Mesenchymal stem cell (in vitro differentiated cells and primary cell): ENCODE measurements around the gene MBP.

Source experiments
- DNase-seq: peaks from one replicate; pipeline ENCODE4 v3.0.0-alpha.2; 2013
- H2AFZ ChIP-seq: one replicate; pipeline ENCODE4 v1.6.1; 2013; ENCODE audit warnings: low read depth, mild to moderate bottlenecking, control low read depth, inconsistent platforms, low read length, moderate library complexity
- H2AK5ac ChIP-seq: 2 replicates; pipeline ENCODE4 v1.6.1; 2013; ENCODE audit warnings: low read length, moderate library complexity, mild to moderate bottlenecking, inconsistent platforms; ENCODE audit not compliant: severe bottlenecking
- H2BK120ac ChIP-seq: one replicate; pipeline ENCODE4 v1.6.1; 2013; ENCODE audit warnings: low read depth, mild to moderate bottlenecking, inconsistent platforms, low read length, moderate library complexity
- H2BK12ac ChIP-seq, 2 experiments: one replicate each; pipeline ENCODE4 v1.6.1; 2013; ENCODE audit warnings: inconsistent platforms in 2 of 2, low read length in 2 of 2, mild to moderate bottlenecking in 2 of 2, moderate library complexity in 2 of 2, control low read depth in 1 of 2
- H2BK15ac ChIP-seq: one replicate; pipeline ENCODE4 v1.6.1; 2013; ENCODE audit warnings: mild to moderate bottlenecking, low read depth, inconsistent platforms; ENCODE audit not compliant: poor library complexity, severe bottlenecking
- H2BK5ac ChIP-seq: 2 replicates; pipeline ENCODE4 v1.6.1; 2013; ENCODE audit warnings: low read depth, mild to moderate bottlenecking, low read length, control low read depth, inconsistent platforms; ENCODE audit not compliant: poor library complexity, severe bottlenecking
- H3K14ac ChIP-seq, 2 experiments: one replicate each; pipeline ENCODE4 v1.6.1; 2013; ENCODE audit warnings: inconsistent platforms in 2 of 2, low read length in 2 of 2, control low read depth in 1 of 2, mild to moderate bottlenecking in 1 of 2, moderate library complexity in 1 of 2
- H3K18ac ChIP-seq, 2 experiments: one replicate each; pipeline ENCODE4 v1.6.1; 2013; ENCODE audit warnings: inconsistent platforms in 2 of 2, low read length in 2 of 2, control low read depth in 1 of 2, low read depth in 1 of 2, mild to moderate bottlenecking in 1 of 2
- H3K23ac ChIP-seq, 2 experiments: one replicate each; pipeline ENCODE4 v1.6.1; 2013; ENCODE audit warnings: inconsistent platforms in 2 of 2, low read length in 2 of 2, mild to moderate bottlenecking in 2 of 2, moderate library complexity in 2 of 2, control low read depth in 1 of 2
- H3K27ac ChIP-seq: 2 replicates; pipeline ENCODE4 v1.5.1; 2013; ENCODE audit warnings: mild to moderate bottlenecking, moderate library complexity, low read length, control low read depth, inconsistent platforms; ENCODE audit not compliant: poor library complexity, severe bottlenecking
- H3K27me3 ChIP-seq, 2 experiments: 2 replicates each; pipeline versions ENCODE4 v1.6.1 to v1.7.0; 2013; ENCODE audit warnings: low read length in 2 of 2, mild to moderate bottlenecking in 2 of 2, moderate library complexity in 2 of 2, control low read depth in 1 of 2, inconsistent platforms in 1 of 2; ENCODE audit not compliant: control insufficient read depth in 1 of 2, insufficient read depth in 1 of 2
- H3K36me3 ChIP-seq, 2 experiments: 2 replicates each; pipeline versions ENCODE4 v1.6.1 to v1.7.0; 2013; ENCODE audit warnings: low read length in 2 of 2, control low read depth in 1 of 2, inconsistent platforms in 1 of 2, low read depth in 1 of 2, mild to moderate bottlenecking in 1 of 2; ENCODE audit not compliant: insufficient read depth in 2 of 2, control insufficient read depth in 1 of 2
- H3K4ac ChIP-seq, 2 experiments: one replicate each; pipeline ENCODE4 v1.6.1; 2013; ENCODE audit warnings: inconsistent platforms in 2 of 2, low read length in 2 of 2, mild to moderate bottlenecking in 2 of 2, moderate library complexity in 2 of 2, control low read depth in 1 of 2, low read depth in 1 of 2
- H3K4me1 ChIP-seq: 2 replicates; pipeline ENCODE4 v1.6.1; 2013; ENCODE audit warnings: low read depth, low read length, control low read depth; ENCODE audit not compliant: control insufficient read depth, insufficient read depth
- H3K4me2 ChIP-seq: 2 replicates; pipeline ENCODE4 v1.6.1; 2013; ENCODE audit warnings: low read length, mild to moderate bottlenecking, inconsistent platforms; ENCODE audit not compliant: poor library complexity, severe bottlenecking
- H3K4me3 ChIP-seq, 2 experiments: 2 replicates each; pipeline versions ENCODE4 v1.5.1 to v1.7.0; 2013; ENCODE audit warnings: low read length in 2 of 2, mild to moderate bottlenecking in 2 of 2, control low read depth in 1 of 2, low read depth in 1 of 2; ENCODE audit not compliant: insufficient read depth in 1 of 2
- H3K79me1 ChIP-seq: replicated peaks from 2 replicates; pipeline ENCODE4 v1.6.1; 2013; ENCODE audit warnings: mild to moderate bottlenecking, control low read depth, low read length, inconsistent platforms; ENCODE audit not compliant: poor library complexity, severe bottlenecking
- H3K9ac ChIP-seq: 2 replicates; pipeline ENCODE4 v1.7.0; 2013; ENCODE audit warnings: mild to moderate bottlenecking, low read length, moderate library complexity
- H3K9me3 ChIP-seq: 2 replicates; pipeline ENCODE4 v1.7.0; 2013; ENCODE audit warnings: mild to moderate bottlenecking, low read length; ENCODE audit not compliant: control insufficient read depth
- H4K8ac ChIP-seq: one replicate; pipeline ENCODE4 v1.6.1; 2013; ENCODE audit warnings: inconsistent platforms, mild to moderate bottlenecking, low read length, moderate library complexity
- H4K91ac ChIP-seq: one replicate; pipeline ENCODE4 v1.6.1; 2013; ENCODE audit warnings: mild to moderate bottlenecking, low read length, inconsistent platforms
- WGBS: methylation state at CpG from one replicate; pipeline ENCODE4 v1.1.7; 2013; ENCODE audit warnings: mixed read lengths; 5-methylcytosine and 5-hydroxymethylcytosine counted together

The MBP gene

DNA sequence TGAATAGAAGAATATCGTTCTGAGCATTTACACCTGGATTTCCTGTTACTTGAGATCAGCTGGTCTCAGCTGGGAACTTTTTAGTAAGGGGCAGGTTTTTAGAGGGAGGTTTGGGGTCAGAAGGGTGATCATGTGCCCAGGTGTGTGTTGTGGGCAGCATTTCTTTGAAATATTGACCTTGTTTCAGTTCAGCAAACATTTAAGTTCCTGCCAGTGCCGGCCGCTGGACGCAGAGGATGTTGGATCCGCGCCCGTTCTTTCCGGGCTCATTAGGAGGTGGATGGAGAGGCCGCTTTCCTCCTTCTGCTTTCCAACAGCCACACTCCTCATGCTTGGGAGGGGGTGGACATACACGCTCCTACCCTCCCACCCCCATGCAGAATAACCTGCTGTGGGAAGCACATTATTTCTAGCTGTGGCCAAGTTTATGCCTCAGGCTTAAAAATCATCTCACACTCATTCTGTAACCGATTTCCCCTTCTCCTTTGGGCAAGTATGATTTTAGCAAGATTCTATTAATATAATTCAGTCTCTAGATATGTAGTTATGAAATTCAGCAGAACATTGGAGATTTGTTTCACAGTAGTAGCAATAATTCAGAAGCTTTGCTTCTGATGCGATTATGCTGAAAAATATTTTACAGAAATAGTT is 178.9 kb downstream of the MBP start:
- no peak overlapping the region for H2BK120ac ChIP-seq
- H3K36me3 ChIP-seq, result peaks cover 41 to 80% of the 10 kb centered on the region in 2 experiments
- H2BK12ac ChIP-seq, result no peak overlapping the region
- H2AK5ac ChIP-seq, result no peak overlapping the region
- no peaks in the 10 kb centered on the region for H3K9me3 ChIP-seq
- DNase-seq, result no peak
- H3K4me2 ChIP-seq, result no peak overlapping the region
- H4K91ac ChIP-seq, result no peak overlapping the region
- H3K27me3 ChIP-seq, result no peaks in the 10 kb centered on the region
- H3K27ac ChIP-seq, result no peak overlapping the region
- H2BK15ac ChIP-seq, result no peak overlapping the region
- no peak overlapping the region for H3K23ac ChIP-seq
- H3K18ac ChIP-seq, result no peak overlapping the region
- no peak overlapping the region for H3K14ac ChIP-seq
- peaks cover 8% of the 10 kb centered on the region for H3K4me1 ChIP-seq
- no peak overlapping the region for H2AFZ ChIP-seq
- H3K4me3 ChIP-seq, result no peak overlapping the region
- no peak overlapping the region for H3K4ac ChIP-seq
- peak overlapping the region; percentile 41 for H3K9ac ChIP-seq
- H3K79me1 ChIP-seq, result peaks cover 18% of the 10 kb centered on the region
- H2BK5ac ChIP-seq, result no peak overlapping the region
- no peak overlapping the region for H4K8ac ChIP-seq
- WGBS, result 94% methylated on average over 11 of the region's 12 CpGs

GRCh38 chr18:76953156-76953555 is 179.4 kb downstream of the MBP start:
- H3K4ac ChIP-seq, result no peak overlapping the region
- no peaks in the 10 kb centered on the region for H3K9me3 ChIP-seq
- H3K14ac ChIP-seq, result no peak overlapping the region
- no peak overlapping the region for H2BK5ac ChIP-seq
- H2AFZ ChIP-seq, result no peak overlapping the region
- no peak for DNase-seq
- WGBS, result 92% methylated on average over 6 of the region's 6 CpGs
- no peak overlapping the region for H3K27ac ChIP-seq
- no peak overlapping the region for H3K9ac ChIP-seq
- H3K4me1 ChIP-seq, result peaks cover 3% of the 10 kb centered on the region
- H3K4me3 ChIP-seq, result no peak overlapping the region
- H3K79me1 ChIP-seq, result peaks cover 15% of the 10 kb centered on the region
- no peak overlapping the region for H2BK120ac ChIP-seq
- no peak overlapping the region for H4K91ac ChIP-seq
- H3K36me3 ChIP-seq, result peaks cover 40 to 80% of the 10 kb centered on the region in 2 experiments
- no peak overlapping the region for H2AK5ac ChIP-seq
- H3K27me3 ChIP-seq, result no peaks in the 10 kb centered on the region
- H4K8ac ChIP-seq, result no peak overlapping the region
- no peak overlapping the region for H2BK15ac ChIP-seq
- no peak overlapping the region for H3K23ac ChIP-seq
- H3K4me2 ChIP-seq, result no peak overlapping the region
- H3K18ac ChIP-seq, result no peak overlapping the region
- H2BK12ac ChIP-seq, result no peak overlapping the region

GRCh38 chr18:76952747-76953146 is 179.8 kb downstream of the MBP start:
- Histone ChIP-seq H3K4ac (no peak overlapping the region), H3K79me1 (peaks cover 15% of the 10 kb centered on the region), H4K91ac (no peak overlapping the region), H3K27ac (no peak overlapping the region), H4K8ac (no peak overlapping the region), H2BK15ac (no peak overlapping the region), H3K4me1 (peaks cover 3% of the 10 kb centered on the region), H3K9me3 (no peaks in the 10 kb centered on the region), H3K18ac (no peak overlapping the region), H3K4me2 (no peak overlapping the region), H2BK5ac (no peak overlapping the region), H3K23ac (no peak overlapping the region), H2BK12ac (no peak overlapping the region), H3K36me3 (peaks cover 36 to 80% of the 10 kb centered on the region in 2 experiments), H3K9ac (no peak overlapping the region), H3K27me3 (no peaks in the 10 kb centered on the region), H2BK120ac (no peak overlapping the region), H2AFZ (no peak overlapping the region), H2AK5ac (no peak overlapping the region), H3K14ac (no peak overlapping the region), H3K4me3 (no peak overlapping the region)
- no peak for DNase-seq
- WGBS, result 92% methylated on average over 4 of the region's 4 CpGs

GRCh38 chr18:76951456-76952247 is 180.9 kb downstream of the MBP start:
- H4K8ac ChIP-seq, result no peak overlapping the region
- H4K91ac ChIP-seq, result no peak overlapping the region
- H3K79me1 ChIP-seq, result peaks cover 17% of the 10 kb centered on the region
- peaks cover 33 to 78% of the 10 kb centered on the region in 2 experiments for H3K36me3 ChIP-seq
- no peak overlapping the region for H3K4ac ChIP-seq
- 91% methylated on average over 11 of the region's 12 CpGs for WGBS
- no peak overlapping the region for H2AK5ac ChIP-seq
- DNase-seq, result no peak
- H3K27ac ChIP-seq, result no peak overlapping the region
- H3K14ac ChIP-seq, result no peak overlapping the region
- H2AFZ ChIP-seq, result no peak overlapping the region
- no peak overlapping the region for H3K9ac ChIP-seq
- H3K9me3 ChIP-seq, result no peaks in the 10 kb centered on the region
- H3K4me3 ChIP-seq, result no peak overlapping the region
- H2BK15ac ChIP-seq, result no peak overlapping the region
- no peaks in the 10 kb centered on the region for H3K27me3 ChIP-seq
- H3K23ac ChIP-seq, result no peak overlapping the region
- H3K18ac ChIP-seq, result no peak overlapping the region
- peaks cover 1% of the 10 kb centered on the region for H3K4me1 ChIP-seq
- H3K4me2 ChIP-seq, result no peak overlapping the region
- no peak overlapping the region for H2BK5ac ChIP-seq
- no peak overlapping the region for H2BK12ac ChIP-seq
- no peak overlapping the region for H2BK120ac ChIP-seq
